ENCODE data around the gene SCRT2. TPM values are rescaled to one million over a fixed set of nuclear protein-coding genes. Genes with fewer than 3 reads are reported as not detected.

The SCRT2 gene
- total and polyA plus RNA-seq, 9 of the 15 experiments (the other 6 are each of a cell fraction or from before 2014, with no cell fraction given): 0.04 to 0.75 (median 0.13) TPM; not detected in 2

DNA sequence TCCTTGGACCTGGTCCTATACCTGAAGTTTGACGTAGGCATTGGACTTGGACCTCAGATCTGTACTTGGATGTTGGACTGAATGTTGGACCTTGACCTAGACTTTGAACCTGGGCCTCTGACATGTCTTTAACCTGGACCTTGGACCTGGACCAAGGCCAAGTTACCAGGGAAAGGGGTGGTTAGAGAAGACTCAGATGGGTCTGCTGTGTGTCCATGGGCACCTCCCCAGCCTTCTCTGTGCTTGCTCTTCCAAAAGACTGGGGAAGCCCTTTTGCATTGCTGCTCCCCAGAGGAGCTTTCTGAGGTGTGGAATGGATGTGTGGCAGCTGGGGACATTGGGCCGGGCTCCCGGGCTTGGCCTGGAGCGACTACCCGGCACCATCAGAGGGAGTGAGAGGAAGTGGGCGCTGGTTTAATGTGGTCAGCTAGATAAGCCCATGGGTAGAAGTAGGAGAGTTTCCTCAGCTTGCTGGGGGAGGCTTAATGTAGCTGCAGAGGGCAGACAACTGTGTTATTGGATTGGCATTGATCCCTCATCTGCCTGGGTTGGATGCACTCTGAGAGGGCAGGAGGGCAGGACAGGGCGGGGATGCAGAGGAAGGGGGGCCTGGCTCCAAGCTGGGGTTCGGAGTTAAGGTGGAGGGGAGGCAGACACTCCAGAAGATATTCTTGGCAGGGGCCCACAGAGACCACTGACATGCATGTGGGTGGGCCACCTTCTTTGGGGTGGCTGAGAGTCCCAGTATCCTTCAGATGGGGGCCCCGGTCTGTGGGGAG is 4.2 kb downstream of the SCRT2 start (continued):
- TF ChIP-seq, protein P1, sequence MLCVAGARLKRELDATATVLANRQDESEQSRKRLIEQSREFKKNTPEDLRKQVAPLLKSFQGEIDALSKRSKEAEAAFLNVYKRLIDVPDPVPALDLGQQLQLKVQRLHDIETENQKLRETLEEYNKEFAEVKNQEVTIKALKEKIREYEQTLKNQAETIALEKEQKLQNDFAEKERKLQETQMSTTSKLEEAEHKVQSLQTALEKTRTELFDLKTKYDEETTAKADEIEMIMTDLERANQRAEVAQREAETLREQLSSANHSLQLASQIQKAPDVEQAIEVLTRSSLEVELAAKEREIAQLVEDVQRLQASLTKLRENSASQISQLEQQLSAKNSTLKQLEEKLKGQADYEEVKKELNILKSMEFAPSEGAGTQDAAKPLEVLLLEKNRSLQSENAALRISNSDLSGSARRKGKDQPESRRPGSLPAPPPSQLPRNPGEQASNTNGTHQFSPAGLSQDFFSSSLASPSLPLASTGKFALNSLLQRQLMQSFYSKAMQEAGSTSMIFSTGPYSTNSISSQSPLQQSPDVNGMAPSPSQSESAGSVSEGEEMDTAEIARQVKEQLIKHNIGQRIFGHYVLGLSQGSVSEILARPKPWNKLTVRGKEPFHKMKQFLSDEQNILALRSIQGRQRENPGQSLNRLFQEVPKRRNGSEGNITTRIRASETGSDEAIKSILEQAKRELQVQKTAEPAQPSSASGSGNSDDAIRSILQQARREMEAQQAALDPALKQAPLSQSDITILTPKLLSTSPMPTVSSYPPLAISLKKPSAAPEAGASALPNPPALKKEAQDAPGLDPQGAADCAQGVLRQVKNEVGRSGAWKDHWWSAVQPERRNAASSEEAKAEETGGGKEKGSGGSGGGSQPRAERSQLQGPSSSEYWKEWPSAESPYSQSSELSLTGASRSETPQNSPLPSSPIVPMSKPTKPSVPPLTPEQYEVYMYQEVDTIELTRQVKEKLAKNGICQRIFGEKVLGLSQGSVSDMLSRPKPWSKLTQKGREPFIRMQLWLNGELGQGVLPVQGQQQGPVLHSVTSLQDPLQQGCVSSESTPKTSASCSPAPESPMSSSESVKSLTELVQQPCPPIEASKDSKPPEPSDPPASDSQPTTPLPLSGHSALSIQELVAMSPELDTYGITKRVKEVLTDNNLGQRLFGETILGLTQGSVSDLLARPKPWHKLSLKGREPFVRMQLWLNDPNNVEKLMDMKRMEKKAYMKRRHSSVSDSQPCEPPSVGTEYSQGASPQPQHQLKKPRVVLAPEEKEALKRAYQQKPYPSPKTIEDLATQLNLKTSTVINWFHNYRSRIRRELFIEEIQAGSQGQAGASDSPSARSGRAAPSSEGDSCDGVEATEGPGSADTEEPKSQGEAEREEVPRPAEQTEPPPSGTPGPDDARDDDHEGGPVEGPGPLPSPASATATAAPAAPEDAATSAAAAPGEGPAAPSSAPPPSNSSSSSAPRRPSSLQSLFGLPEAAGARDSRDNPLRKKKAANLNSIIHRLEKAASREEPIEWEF (CRISPR knock-in tag; IDR thresholded peaks at IDR 0.05): no peak
- TF ChIP-seq BRCA1 (IDR thresholded peaks at IDR 0.05) (no peak), BRCA1 (CRISPR knock-in tag; IDR thresholded peaks at IDR 0.05) (no peak), ZC3H4 (CRISPR knock-in tag; IDR thresholded peaks at IDR 0.05; ENCODE audit: borderline replicate concordance) (no peak), MAFG (tag; conservative IDR thresholded peaks at IDR 0.05) (no peak), PHF20 (IDR thresholded peaks at IDR 0.05; ENCODE audit: partially characterized antibody) (no peak), CBX8 (IDR thresholded peaks at IDR 0.05; ENCODE audit: borderline replicate concordance, extremely low read depth, low read depth, low read length, poor library complexity, severe bottlenecking) (no peak), ZFP36 (IDR thresholded peaks at IDR 0.05; ENCODE audit: low read depth, low read length, partially characterized antibody) (peak; percentile 90), EP400 (IDR thresholded peaks at IDR 0.05) (no peak), CBX3 (IDR thresholded peaks at IDR 0.05; ENCODE audit: borderline replicate concordance in 1 of 2, low read length in 2 of 2) (no peak; a peak in 1 of 3 replicates)
- TF ChIP-seq, protein P2, sequence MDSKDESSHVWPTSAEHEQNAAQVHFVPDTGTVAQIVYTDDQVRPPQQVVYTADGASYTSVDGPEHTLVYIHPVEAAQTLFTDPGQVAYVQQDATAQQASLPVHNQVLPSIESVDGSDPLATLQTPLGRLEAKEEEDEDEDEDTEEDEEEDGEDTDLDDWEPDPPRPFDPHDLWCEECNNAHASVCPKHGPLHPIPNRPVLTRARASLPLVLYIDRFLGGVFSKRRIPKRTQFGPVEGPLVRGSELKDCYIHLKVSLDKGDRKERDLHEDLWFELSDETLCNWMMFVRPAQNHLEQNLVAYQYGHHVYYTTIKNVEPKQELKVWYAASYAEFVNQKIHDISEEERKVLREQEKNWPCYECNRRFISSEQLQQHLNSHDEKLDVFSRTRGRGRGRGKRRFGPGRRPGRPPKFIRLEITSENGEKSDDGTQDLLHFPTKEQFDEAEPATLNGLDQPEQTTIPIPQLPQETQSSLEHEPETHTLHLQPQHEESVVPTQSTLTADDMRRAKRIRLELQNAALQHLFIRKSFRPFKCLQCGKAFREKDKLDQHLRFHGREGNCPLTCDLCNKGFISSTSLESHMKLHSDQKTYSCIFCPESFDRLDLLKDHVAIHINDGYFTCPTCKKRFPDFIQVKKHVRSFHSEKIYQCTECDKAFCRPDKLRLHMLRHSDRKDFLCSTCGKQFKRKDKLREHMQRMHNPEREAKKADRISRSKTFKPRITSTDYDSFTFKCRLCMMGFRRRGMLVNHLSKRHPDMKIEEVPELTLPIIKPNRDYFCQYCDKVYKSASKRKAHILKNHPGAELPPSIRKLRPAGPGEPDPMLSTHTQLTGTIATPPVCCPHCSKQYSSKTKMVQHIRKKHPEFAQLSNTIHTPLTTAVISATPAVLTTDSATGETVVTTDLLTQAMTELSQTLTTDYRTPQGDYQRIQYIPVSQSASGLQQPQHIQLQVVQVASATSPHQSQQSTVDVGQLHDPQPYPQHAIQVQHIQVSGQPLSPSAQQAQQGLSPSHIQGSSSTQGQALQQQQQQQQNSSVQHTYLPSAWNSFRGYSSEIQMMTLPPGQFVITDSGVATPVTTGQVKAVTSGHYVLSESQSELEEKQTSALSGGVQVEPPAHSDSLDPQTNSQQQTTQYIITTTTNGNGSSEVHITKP (IDR thresholded peaks at IDR 0.05; ENCODE audit: partially characterized antibody): no peak
- TF ChIP-seq, protein P3, sequence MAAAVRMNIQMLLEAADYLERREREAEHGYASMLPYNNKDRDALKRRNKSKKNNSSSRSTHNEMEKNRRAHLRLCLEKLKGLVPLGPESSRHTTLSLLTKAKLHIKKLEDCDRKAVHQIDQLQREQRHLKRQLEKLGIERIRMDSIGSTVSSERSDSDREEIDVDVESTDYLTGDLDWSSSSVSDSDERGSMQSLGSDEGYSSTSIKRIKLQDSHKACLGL (CRISPR knock-in tag; IDR thresholded peaks at IDR 0.05; ENCODE audit: borderline replicate concordance, poor library complexity, severe bottlenecking): no peak
- TF ChIP-seq, protein P4, sequence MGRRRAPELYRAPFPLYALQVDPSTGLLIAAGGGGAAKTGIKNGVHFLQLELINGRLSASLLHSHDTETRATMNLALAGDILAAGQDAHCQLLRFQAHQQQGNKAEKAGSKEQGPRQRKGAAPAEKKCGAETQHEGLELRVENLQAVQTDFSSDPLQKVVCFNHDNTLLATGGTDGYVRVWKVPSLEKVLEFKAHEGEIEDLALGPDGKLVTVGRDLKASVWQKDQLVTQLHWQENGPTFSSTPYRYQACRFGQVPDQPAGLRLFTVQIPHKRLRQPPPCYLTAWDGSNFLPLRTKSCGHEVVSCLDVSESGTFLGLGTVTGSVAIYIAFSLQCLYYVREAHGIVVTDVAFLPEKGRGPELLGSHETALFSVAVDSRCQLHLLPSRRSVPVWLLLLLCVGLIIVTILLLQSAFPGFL (CRISPR knock-in tag; IDR thresholded peaks at IDR 0.05): no peak

Data from K562 (cell line).